CD4-positive, alpha-beta T cell treated with Interleukin-17A for 1 hour (primary cell): ENCODE results near the gene PDIA6.

Source experiments
- DNase-seq: peaks from one replicate; pipeline ENCODE4 v3.0.0-alpha.2; 2020

Gene PDIA6

GRCh38 chr2:10778724-10779115 lies 33.9 kb downstream of the PDIA6 start:
- DNase-seq: no peak

GRCh38 chr2:10777842-10778723 lies 34.5 kb downstream of the PDIA6 start:
- DNase-seq: no peak

- no peak for DNase-seq
Measured at GRCh38 chr2:10777111-10777841, 35.3 kb downstream of the PDIA6 start.

GRCh38 chr2:10776231-10776977 lies 36.2 kb downstream of the PDIA6 start:
- DNase-seq: no peak

- no peak for DNase-seq
Measured at GRCh38 chr2:10775831-10776230, 36.8 kb downstream of the PDIA6 start.

GRCh38 chr2:10775021-10775780 lies 37.4 kb downstream of the PDIA6 start:
- no peak for DNase-seq

GRCh38 chr2:10774394-10774793 lies 38.2 kb downstream of the PDIA6 start:
- DNase-seq: no peak

- no peak for DNase-seq
Measured at GRCh38 chr2:10773821-10774341, 38.7 kb downstream of the PDIA6 start.

GRCh38 chr2:10772868-10773215 lies 39.7 kb downstream of the PDIA6 start:
- no peak for DNase-seq

GRCh38 chr2:10772201-10772867 lies 40.3 kb downstream of the PDIA6 start:
- no peak for DNase-seq

GRCh38 chr2:10771786-10772185 lies 40.8 kb downstream of the PDIA6 start:
- DNase-seq: no peak

GRCh38 chr2:10770956-10771750 lies 41.4 kb downstream of the PDIA6 start:
- no peak for DNase-seq

GRCh38 chr2:10768063-10768507 lies 44.5 kb downstream of the PDIA6 start:
- DNase-seq: no peak

GRCh38 chr2:10765914-10766313 lies 46.7 kb downstream of the PDIA6 start:
- no peak for DNase-seq

GRCh38 chr2:10765461-10765860 lies 47.1 kb downstream of the PDIA6 start:
- no peak for DNase-seq

- no peak for DNase-seq
Measured at GRCh38 chr2:10764896-10765295, 47.7 kb downstream of the PDIA6 start.

- no peak for DNase-seq
Measured at GRCh38 chr2:10764096-10764785, 48.3 kb downstream of the PDIA6 start.

GRCh38 chr2:10763461-10763800 lies 49.2 kb downstream of the PDIA6 start:
- no peak for DNase-seq

- DNase-seq: no peak
Measured at GRCh38 chr2:10762651-10763460, 49.7 kb downstream of the PDIA6 start.

- no peak for DNase-seq
Measured at GRCh38 chr2:10761591-10761990, 51.0 kb downstream of the PDIA6 start.
